OCI-LY1 (cell line): ENCODE measurements around the gene FBN1.

ENCODE experiments used
- H2AFZ ChIP-seq: fragments of 200-600 bp; sonication (generic), shearing (Covaris generic); 2 replicates; pipeline ENCODE4 v1.6.0; 2014; ENCODE audit warnings: antibody characterized with exemption, mild to moderate bottlenecking, low read length
- H3F3A ChIP-seq: fragments of 200-600 bp; sonication (generic), shearing (Covaris generic); 2 replicates; pipeline ENCODE4 v1.6.0; 2014; ENCODE audit warnings: mild to moderate bottlenecking, antibody characterized with exemption, low read length, moderate library complexity; ENCODE audit not compliant: insufficient read depth
- H3K27ac ChIP-seq: fragments of 200-600 bp; sonication (generic); 2 replicates; pipeline ENCODE4 v1.5.1; 2014; ENCODE audit warnings: low read length, mixed run types, mild to moderate bottlenecking, low read depth; ENCODE audit not compliant: poor library complexity, severe bottlenecking
- H3K27me3 ChIP-seq: fragments of 200-600 bp; sonication (generic); 2 replicates; pipeline ENCODE4 v1.6.0; 2014; ENCODE audit warnings: antibody characterized with exemption, mild to moderate bottlenecking, low read length, moderate library complexity; ENCODE audit not compliant: insufficient read depth
- H3K36me3 ChIP-seq: fragments of 200-600 bp; sonication (generic); 2 replicates; pipeline ENCODE4 v1.6.1; 2014; ENCODE audit warnings: mild to moderate bottlenecking, antibody characterized with exemption, low read length, moderate library complexity, mixed read lengths; ENCODE audit not compliant: insufficient read depth
- H3K4me1 ChIP-seq: fragments of 200-600 bp; sonication (generic); 2 replicates; pipeline ENCODE4 v1.5.1; 2014; ENCODE audit warnings: mild to moderate bottlenecking, low read length, moderate library complexity; ENCODE audit not compliant: insufficient read depth, severe bottlenecking
- H3K4me2 ChIP-seq: fragments of 200-600 bp; sonication (generic), shearing (Covaris generic); 2 replicates; pipeline ENCODE4 v1.6.1; 2014; ENCODE audit warnings: low read length
- H3K4me3 ChIP-seq: fragments of 200-600 bp; sonication (generic); 2 replicates; pipeline ENCODE4 v1.5.1; 2014; ENCODE audit warnings: low read length, low read depth, mild to moderate bottlenecking, mixed read lengths; ENCODE audit not compliant: poor library complexity, severe bottlenecking
- H3K79me2 ChIP-seq: fragments of 200-600 bp; shearing (Covaris generic); 2 replicates; pipeline ENCODE4 v1.6.1; 2016; ENCODE audit warnings: mixed run types, low read length, mixed read lengths; ENCODE audit not compliant: insufficient read depth
- H3K9ac ChIP-seq: fragments of 200-600 bp; sonication (generic), shearing (Covaris generic); 2 replicates; pipeline ENCODE4 v1.6.1; 2014; ENCODE audit warnings: mild to moderate bottlenecking, low read length, mixed read lengths
- H3K9me2 ChIP-seq: fragments of 200-600 bp; sonication (generic), shearing (Covaris generic); 2 replicates; pipeline ENCODE4 v1.6.1; 2014; ENCODE audit warnings: low read depth, mild to moderate bottlenecking, low read length, mixed read lengths
- H3K9me3 ChIP-seq: fragments of 200-600 bp; shearing (Covaris generic); 2 replicates; pipeline ENCODE4 v1.6.1; 2014; ENCODE audit warnings: low read length, mixed read lengths
- H4K20me1 ChIP-seq: fragments of 200-600 bp; sonication (generic), shearing (Covaris generic); 2 replicates; pipeline ENCODE4 v1.6.0; 2016; ENCODE audit warnings: mild to moderate bottlenecking, low read length; ENCODE audit not compliant: insufficient read depth
- CTCF ChIP-seq: fragments of 200-600 bp; sonication (generic), shearing (Covaris generic); IDR thresholded peaks from 2 replicates; pipeline ENCODE4 v1.5.1; 2017; ENCODE audit warnings: mild to moderate bottlenecking, antibody characterized with exemption, low read length, moderate library complexity, mixed read lengths
- EZH2 ChIP-seq: fragments of 200-600 bp; sonication (generic), shearing (Covaris generic); IDR thresholded peaks from 2 replicates; pipeline ENCODE4 v1.8.0; 2017; ENCODE audit warnings: borderline replicate concordance, mixed run types, mild to moderate bottlenecking, antibody characterized with exemption, low read length, moderate library complexity, mixed read lengths

FBN1 gene

GRCh38 chr15:48538941-48539340 lies 106.6 kb downstream of the FBN1 start:
- H3K4me1 ChIP-seq = no peaks in the 10 kb centered on the region
- TF ChIP-seq EZH2 = no peak
- no peak for TF ChIP-seq CTCF
- H2AFZ ChIP-seq = no peak overlapping the region
- H3K4me3 ChIP-seq = no peak overlapping the region
- no peaks in the 10 kb centered on the region for H3K79me2 ChIP-seq
- no peaks in the 10 kb centered on the region for H3K9me3 ChIP-seq
- H3K4me2 ChIP-seq = no peak overlapping the region
- no peaks in the 10 kb centered on the region for H3F3A ChIP-seq
- H3K36me3 ChIP-seq = no peaks in the 10 kb centered on the region
- no peak overlapping the region for H3K9ac ChIP-seq
- H3K27ac ChIP-seq = no peak overlapping the region
- no peaks in the 10 kb centered on the region for H3K27me3 ChIP-seq
- no peaks in the 10 kb centered on the region for H3K9me2 ChIP-seq
- no peaks in the 10 kb centered on the region for H4K20me1 ChIP-seq

- H3K36me3 ChIP-seq = no peaks in the 10 kb centered on the region
- no peaks in the 10 kb centered on the region for H3K27me3 ChIP-seq
- no peaks in the 10 kb centered on the region for H4K20me1 ChIP-seq
- H3K9me2 ChIP-seq = no peaks in the 10 kb centered on the region
- no peak overlapping the region for H3K9ac ChIP-seq
- H3K4me3 ChIP-seq = no peak overlapping the region
- H3K27ac ChIP-seq = no peak overlapping the region
- H3K79me2 ChIP-seq = no peaks in the 10 kb centered on the region
- TF ChIP-seq EZH2 (no peak), CTCF (no peak)
- H2AFZ ChIP-seq = no peak overlapping the region
- no peaks in the 10 kb centered on the region for H3K9me3 ChIP-seq
- no peak overlapping the region for H3K4me2 ChIP-seq
- no peaks in the 10 kb centered on the region for H3F3A ChIP-seq
- H3K4me1 ChIP-seq = no peaks in the 10 kb centered on the region
Observed at GRCh38 chr15:48537271-48538113, 108.0 kb downstream of the FBN1 start.

- Histone ChIP-seq H3K4me1 (no peaks in the 10 kb centered on the region), H3F3A (no peaks in the 10 kb centered on the region), H3K79me2 (no peaks in the 10 kb centered on the region), H3K4me3 (no peak overlapping the region), H3K9ac (no peak overlapping the region), H3K36me3 (no peaks in the 10 kb centered on the region), H3K9me2 (no peaks in the 10 kb centered on the region), H3K27ac (no peak overlapping the region), H3K27me3 (no peaks in the 10 kb centered on the region), H4K20me1 (no peaks in the 10 kb centered on the region), H3K9me3 (no peaks in the 10 kb centered on the region), H2AFZ (no peak overlapping the region), H3K4me2 (no peak overlapping the region)
- TF ChIP-seq CTCF (no peak), EZH2 (no peak)
Observed at GRCh38 chr15:48536681-48537091, 108.8 kb downstream of the FBN1 start.
